AG09309 (cell line): Measurements from ENCODE around the gene KCNAB3.

Experiments
- DNase-seq: peaks from one replicate; pipeline ENCODE4 v3.0.0-alpha.2; 2010; ENCODE audit warnings: low read depth
- H3K4me3 ChIP-seq: 2 replicates; pipeline ENCODE4 v1.5.1; 2011; ENCODE audit warnings: mild to moderate bottlenecking, low read depth, low read length, moderate library complexity; ENCODE audit not compliant: control insufficient read depth
- CTCF ChIP-seq: IDR thresholded peaks from 2 replicates; pipeline ENCODE4 v1.5.1; 2011; ENCODE audit warnings: mild to moderate bottlenecking, low read depth, low read length, inconsistent platforms; ENCODE audit not compliant: insufficient read depth, control insufficient read depth; ENCODE audit errors: missing control alignments

KCNAB3 gene

GRCh38 chr17:7931709-7932482 lies 2.2 kb upstream of the KCNAB3 start, which contains the start of the genes CNTROB and TRAPPC1:
CNTROB (plus strand) TSS chr17:7932206; CDS start chr17:7933080, 874 bp downstream.
TRAPPC1 (minus strand) TSS chr17:7931946; CDS start chr17:7931829, 117 bp downstream.
- peak within 1 kb of the TSS; percentile 98 for H3K4me3 ChIP-seq
- TF ChIP-seq CTCF = no peak
- peak; percentile 95 for DNase-seq

GRCh38 chr17:7930841-7931631 lies 1.4 kb upstream of the KCNAB3 start:
- no peak for DNase-seq
- TF ChIP-seq CTCF = no peak
- H3K4me3 ChIP-seq = peak overlapping the region; percentile 98

GRCh38 chr17:7927596-7927995 lies 2.1 kb downstream of the KCNAB3 start:
- no peak for DNase-seq
- H3K4me3 ChIP-seq = no peak overlapping the region
- no peak for TF ChIP-seq CTCF

- no peak for TF ChIP-seq CTCF
- no peak for DNase-seq
- H3K4me3 ChIP-seq = peak overlapping the region; percentile 46
Measured at GRCh38 chr17:7922845-7923628, 6.6 kb downstream of the KCNAB3 start.

- no peak for TF ChIP-seq CTCF
- DNase-seq = no peak
- peak overlapping the region; percentile 46 for H3K4me3 ChIP-seq
Measured at GRCh38 chr17:7922269-7922844, 7.3 kb downstream of the KCNAB3 start.

- no peak overlapping the region for H3K4me3 ChIP-seq
- no peak for DNase-seq
Measured at GRCh38 chr17:7916808-7917207, 12.8 kb downstream of the KCNAB3 start.

More at GRCh38 chr17:7916808-7917207, 12.8 kb downstream of the KCNAB3 start:
- no peak for TF ChIP-seq CTCF
